T-helper 22 cell (primary cell): Measurements from ENCODE around the gene SLMAP.

Source experiments
- DNase-seq: peaks from one replicate; pipeline ENCODE4 v3.0.0-alpha.2; 2020; ENCODE audit warnings: low read depth

Gene SLMAP

GRCh38 chr3:57752307-57752706, 3.8 kb upstream of the SLMAP start:
- DNase-seq: no peak

- no peak for DNase-seq
Measured at GRCh38 chr3:57753016-57753415, 3.1 kb upstream of the SLMAP start.

- DNase-seq: no peak
Measured at GRCh38 chr3:57755368-57755675, 787 bp upstream of the SLMAP start.

GRCh38 chr3:57756528-57757401, 656 bp downstream of the SLMAP start:
- DNase-seq: no peak

- no peak for DNase-seq
Measured at GRCh38 chr3:57757642-57758297, 1.7 kb downstream of the SLMAP start.

- DNase-seq: no peak
Measured at GRCh38 chr3:57758686-57759085, 2.6 kb downstream of the SLMAP start.

- no peak for DNase-seq
Measured at GRCh38 chr3:57764794-57765193, 8.7 kb downstream of the SLMAP start.

GRCh38 chr3:57768595-57768994, 12.5 kb downstream of the SLMAP start:
- no peak for DNase-seq

- no peak for DNase-seq
Measured at GRCh38 chr3:57770009-57770827, 14.1 kb downstream of the SLMAP start.

GRCh38 chr3:57772251-57772650, 16.1 kb downstream of the SLMAP start:
- no peak for DNase-seq

GRCh38 chr3:57777774-57778173, 21.7 kb downstream of the SLMAP start:
- no peak for DNase-seq

- DNase-seq: no peak
Measured at GRCh38 chr3:57778494-57778893, 22.4 kb downstream of the SLMAP start.

- DNase-seq: no peak
Measured at GRCh38 chr3:57779666-57780065, 23.6 kb downstream of the SLMAP start.

- DNase-seq: no peak
Measured at GRCh38 chr3:57783186-57784088, 27.3 kb downstream of the SLMAP start.

GRCh38 chr3:57784089-57784735, 28.1 kb downstream of the SLMAP start:
- DNase-seq: no peak

- no peak for DNase-seq
Measured at GRCh38 chr3:57785446-57785845, 29.3 kb downstream of the SLMAP start.

- DNase-seq: no peak
Measured at GRCh38 chr3:57787867-57788623, 31.9 kb downstream of the SLMAP start.

GRCh38 chr3:57788624-57789018, 32.5 kb downstream of the SLMAP start:
- no peak for DNase-seq

GRCh38 chr3:57791245-57791644, 35.1 kb downstream of the SLMAP start:
- DNase-seq: no peak

- DNase-seq: no peak
Measured at GRCh38 chr3:57792198-57792597, 36.1 kb downstream of the SLMAP start.
